Measurements from ENCODE around the gene SLC35E4.

The SLC35E4 gene

GRCh38 chr22:30691204-30691603 is 55.6 kb downstream of the SLC35E4 start:
- DNase-seq (ENCODE audit: low read depth in 2 of 2), result no peak

GRCh38 chr22:30694171-30694639 is 58.6 kb downstream of the SLC35E4 start:
- peak; percentile 42 to 45 for DNase-seq (ENCODE audit: low read depth in 2 of 2)

GRCh38 chr22:30694640-30695350 is 59.2 kb downstream of the SLC35E4 start, which contains the start of gene OSBP2:
Gene OSBP2, plus strand, starts transcription at chr22:30694874. Its CDS starts 36 bp downstream, at chr22:30694910.
- no peak for DNase-seq (ENCODE audit: low read depth in 2 of 2)

DNA sequence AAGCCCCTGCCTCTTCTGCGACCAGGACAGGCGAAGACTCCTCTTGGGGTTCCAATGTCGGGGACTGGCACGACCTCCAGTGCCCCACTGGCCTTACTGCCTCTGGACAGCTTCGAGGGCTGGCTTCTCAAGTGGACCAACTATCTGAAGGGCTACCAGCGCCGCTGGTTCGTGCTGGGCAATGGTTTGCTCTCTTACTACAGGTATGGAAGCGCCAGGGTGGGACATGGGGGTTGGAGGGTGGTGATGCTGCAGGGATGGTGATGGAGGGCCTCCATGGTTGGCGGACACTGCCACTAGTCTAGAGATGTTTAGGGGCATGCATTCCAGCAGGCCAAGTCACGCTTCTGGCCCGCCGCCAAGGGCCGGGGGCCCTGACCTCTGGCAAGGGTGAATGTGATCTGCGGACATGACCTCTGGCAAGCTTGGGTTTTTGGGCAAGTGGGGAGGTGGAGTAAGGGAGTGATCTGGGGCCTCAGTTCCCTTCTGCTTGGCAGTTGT is 59.8 kb downstream of the SLC35E4 start:
- no peak for DNase-seq (ENCODE audit: low read depth in 2 of 2)

DNA sequence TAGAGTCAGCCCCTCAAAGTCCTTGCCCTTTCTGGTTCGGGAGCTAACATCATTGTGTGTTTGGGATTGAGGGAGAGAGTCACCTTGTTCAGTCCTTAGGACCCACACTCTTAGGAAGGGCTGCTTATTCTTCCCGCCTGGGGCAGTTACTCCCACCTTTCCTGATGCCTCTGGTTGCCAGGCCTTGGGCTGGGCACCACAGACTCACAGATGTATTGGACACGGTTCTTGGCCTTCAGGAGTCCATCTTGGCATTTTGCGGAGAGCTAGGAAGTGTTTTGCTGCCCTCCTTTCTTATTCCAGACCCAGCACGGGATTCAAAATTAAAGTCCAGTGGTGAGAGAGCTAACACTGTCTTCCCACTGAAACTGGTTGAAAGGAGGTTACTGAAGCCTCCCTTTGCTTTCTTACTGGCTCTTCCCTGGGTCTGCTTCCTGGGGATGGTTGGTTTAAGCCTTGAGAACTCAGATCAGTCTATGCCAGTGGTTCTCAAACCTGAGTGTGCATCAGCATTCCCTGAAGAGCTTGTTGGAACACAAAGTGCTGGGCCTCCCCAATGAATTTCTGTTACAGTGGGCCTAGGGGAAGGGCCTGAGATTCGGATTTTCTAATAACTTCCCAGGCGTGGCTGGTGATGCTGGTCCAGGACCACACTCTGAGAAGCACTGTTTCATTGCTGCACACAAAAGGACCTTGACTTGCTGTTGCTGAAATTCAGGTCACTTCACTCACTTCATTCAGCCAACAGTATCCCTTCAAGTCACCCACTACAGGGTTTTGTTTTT is 60.5 kb downstream of the SLC35E4 start:
- no peak for DNase-seq (ENCODE audit: low read depth in 2 of 2)
